Superior temporal gyrus (tissue), 1 donor: Measurements from ENCODE around the gene OSBPL7.

ENCODE experiments used
- DNase-seq: peaks from one replicate; pipeline ENCODE4 v3.0.0-alpha.2; 2016; ENCODE audit errors: extremely low spot score

OSBPL7 gene

GRCh38 chr17:47763913-47764582, 57.5 kb downstream of the OSBPL7 start:
- DNase-seq: no peak

- no peak for DNase-seq
Measured at GRCh38 chr17:47762728-47763127, 58.9 kb downstream of the OSBPL7 start.

GRCh38 chr17:47760409-47761140, 61.0 kb downstream of the OSBPL7 start:
- no peak for DNase-seq

GRCh38 chr17:47757386-47757785, 64.2 kb downstream of the OSBPL7 start:
- no peak for DNase-seq
